Brain microvascular endothelial cell (primary cell): Measurements from ENCODE around the gene PHACTR1.

ENCODE experiments used
- DNase-seq: peaks from one replicate; pipeline ENCODE4 v3.0.0-alpha.2; 2020
- H3K27ac ChIP-seq: fragments of 250-450 bp; sonication (Bioruptor Pico); 2 replicates; pipeline ENCODE4 v1.5.1; 2020; ENCODE audit warnings: mild to moderate bottlenecking, moderate library complexity
- H3K27me3 ChIP-seq: fragments of 250-450 bp; sonication (Bioruptor Pico); replicated peaks from 2 replicates; pipeline ENCODE4 v1.5.1; 2020; ENCODE audit warnings: mild to moderate bottlenecking
- H3K36me3 ChIP-seq: fragments of 250-450 bp; sonication (Bioruptor Pico); replicated peaks from 2 replicates; pipeline ENCODE4 v1.5.1; 2020; ENCODE audit warnings: mild to moderate bottlenecking
- H3K4me3 ChIP-seq: 2 replicates; pipeline ENCODE4 v1.5.1; 2011; ENCODE audit warnings: low read depth, mild to moderate bottlenecking, control low read depth, low read length, moderate library complexity
- in situ Hi-C: cut with HindIII; loops from 2 replicates; pipeline ENCODE4 v1.10.0; 2017; ENCODE audit warnings: low sequenced_read_pairs, low pct_ligation_motif_present
- TF ChIP-seq, protein P1 (sequence below): IDR thresholded peaks from 2 replicates; pipeline ENCODE4 v1.5.1; 2011; ENCODE audit warnings: low read depth, mild to moderate bottlenecking, moderate library complexity, low read length, control low read depth, inconsistent platforms; ENCODE audit errors: missing control alignments

The PHACTR1 gene

DNA sequence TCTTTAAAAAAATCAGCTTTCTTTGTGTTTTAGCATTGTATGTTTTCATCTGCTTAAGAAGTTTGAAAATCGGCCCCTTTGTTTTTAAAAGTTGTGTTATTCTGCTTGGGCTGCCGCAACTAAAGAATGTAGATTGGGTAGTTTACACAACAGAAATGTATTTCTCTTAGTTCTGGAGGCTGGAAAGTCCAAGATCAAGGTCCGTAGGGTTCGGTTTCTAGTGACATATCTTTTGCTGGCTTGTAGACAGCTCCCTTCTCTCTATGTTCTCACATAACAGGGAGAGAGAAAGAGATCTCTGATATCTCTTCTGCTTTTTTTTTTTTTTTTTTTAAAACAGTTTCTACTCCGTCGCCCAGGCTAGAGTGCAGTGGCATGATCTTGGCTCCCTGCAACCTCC, 473.1 kb downstream of the PHACTR1 start:
- Histone ChIP-seq H3K4me3 (no peak overlapping the region), H3K27me3 (no peaks in the 10 kb centered on the region), H3K27ac (no peak overlapping the region), H3K36me3 (no peaks in the 10 kb centered on the region)
- TF ChIP-seq, protein P1, sequence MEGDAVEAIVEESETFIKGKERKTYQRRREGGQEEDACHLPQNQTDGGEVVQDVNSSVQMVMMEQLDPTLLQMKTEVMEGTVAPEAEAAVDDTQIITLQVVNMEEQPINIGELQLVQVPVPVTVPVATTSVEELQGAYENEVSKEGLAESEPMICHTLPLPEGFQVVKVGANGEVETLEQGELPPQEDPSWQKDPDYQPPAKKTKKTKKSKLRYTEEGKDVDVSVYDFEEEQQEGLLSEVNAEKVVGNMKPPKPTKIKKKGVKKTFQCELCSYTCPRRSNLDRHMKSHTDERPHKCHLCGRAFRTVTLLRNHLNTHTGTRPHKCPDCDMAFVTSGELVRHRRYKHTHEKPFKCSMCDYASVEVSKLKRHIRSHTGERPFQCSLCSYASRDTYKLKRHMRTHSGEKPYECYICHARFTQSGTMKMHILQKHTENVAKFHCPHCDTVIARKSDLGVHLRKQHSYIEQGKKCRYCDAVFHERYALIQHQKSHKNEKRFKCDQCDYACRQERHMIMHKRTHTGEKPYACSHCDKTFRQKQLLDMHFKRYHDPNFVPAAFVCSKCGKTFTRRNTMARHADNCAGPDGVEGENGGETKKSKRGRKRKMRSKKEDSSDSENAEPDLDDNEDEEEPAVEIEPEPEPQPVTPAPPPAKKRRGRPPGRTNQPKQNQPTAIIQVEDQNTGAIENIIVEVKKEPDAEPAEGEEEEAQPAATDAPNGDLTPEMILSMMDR, result no peak
- no peak for DNase-seq
- in situ Hi-C loops, result no loop called here

DNA sequence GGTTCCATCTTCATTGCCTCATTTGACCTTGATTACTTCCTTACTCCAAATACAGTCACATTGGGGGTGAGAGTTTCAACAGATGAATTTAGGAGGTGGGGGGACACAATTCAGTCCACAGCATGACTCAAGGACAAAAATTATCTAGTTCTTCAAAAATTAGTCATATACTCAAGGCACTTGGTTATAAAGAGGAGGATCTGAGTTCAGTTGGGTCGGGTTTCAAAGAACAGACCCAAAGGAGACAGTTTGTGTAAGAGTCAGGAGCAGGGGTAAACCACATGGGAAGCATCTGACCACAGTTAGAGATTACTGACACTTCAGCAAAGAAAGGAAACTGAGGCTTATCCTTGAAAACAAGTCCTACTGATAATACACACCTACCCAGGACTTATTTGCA, 473.8 kb downstream of the PHACTR1 start:
- TF ChIP-seq, protein P1, result no peak
- H3K4me3 ChIP-seq, result no peak overlapping the region
- in situ Hi-C loops, result no loop called here
- no peaks in the 10 kb centered on the region for H3K27me3 ChIP-seq
- no peaks in the 10 kb centered on the region for H3K36me3 ChIP-seq
- H3K27ac ChIP-seq, result no peak overlapping the region
- no peak for DNase-seq

DNA sequence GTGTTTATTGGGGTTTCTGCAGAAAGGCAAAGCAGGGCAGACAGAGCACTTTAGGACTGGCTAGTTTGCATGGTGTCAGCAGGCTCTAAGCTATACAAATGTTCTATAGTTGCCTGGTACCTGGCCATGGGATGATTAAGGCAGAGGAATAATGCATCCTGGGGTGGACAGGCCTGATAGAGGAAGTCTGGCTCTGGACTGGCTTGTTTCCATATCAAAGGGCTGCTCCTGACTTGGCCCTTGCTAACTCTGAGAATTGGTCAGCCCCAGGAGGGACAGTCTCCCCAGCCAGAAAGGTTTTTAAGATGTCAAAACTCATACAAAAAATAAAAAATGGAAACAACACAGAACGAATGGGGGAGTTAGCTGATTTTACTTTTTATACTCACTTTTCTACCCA, 474.9 kb downstream of the PHACTR1 start:
- no peak for DNase-seq
- in situ Hi-C loops, result no loop called here
- TF ChIP-seq, protein P1, result no peak
- no peak overlapping the region for H3K4me3 ChIP-seq
- H3K36me3 ChIP-seq, result no peaks in the 10 kb centered on the region
- H3K27ac ChIP-seq, result no peak overlapping the region
- no peaks in the 10 kb centered on the region for H3K27me3 ChIP-seq

DNA sequence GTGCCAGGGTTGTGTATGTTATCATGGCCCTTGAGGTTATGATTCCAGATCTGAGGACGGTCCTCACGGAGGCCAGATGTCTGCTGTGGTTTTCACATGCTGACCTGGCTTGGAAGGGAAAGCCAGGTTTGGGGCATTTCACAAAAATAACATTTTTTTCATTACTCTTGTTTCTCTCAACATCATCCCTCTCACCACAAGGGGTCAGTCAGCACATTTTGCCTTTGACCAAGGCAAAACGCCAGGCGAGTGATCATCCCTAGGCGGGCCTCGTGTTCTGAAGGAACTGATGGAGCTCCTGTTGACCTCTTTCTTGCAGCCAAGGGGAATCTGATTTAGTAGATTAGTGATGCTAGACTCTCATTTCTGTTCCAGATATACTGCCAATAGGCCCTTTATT, 478.3 kb downstream of the PHACTR1 start:
- Histone ChIP-seq H3K4me3 (no peak overlapping the region), H3K27ac (no peak overlapping the region), H3K27me3 (no peaks in the 10 kb centered on the region), H3K36me3 (no peaks in the 10 kb centered on the region)
- in situ Hi-C loops, result no loop called here
- TF ChIP-seq, protein P1, result peak; percentile 79
- DNase-seq, result peak; percentile 58

DNA sequence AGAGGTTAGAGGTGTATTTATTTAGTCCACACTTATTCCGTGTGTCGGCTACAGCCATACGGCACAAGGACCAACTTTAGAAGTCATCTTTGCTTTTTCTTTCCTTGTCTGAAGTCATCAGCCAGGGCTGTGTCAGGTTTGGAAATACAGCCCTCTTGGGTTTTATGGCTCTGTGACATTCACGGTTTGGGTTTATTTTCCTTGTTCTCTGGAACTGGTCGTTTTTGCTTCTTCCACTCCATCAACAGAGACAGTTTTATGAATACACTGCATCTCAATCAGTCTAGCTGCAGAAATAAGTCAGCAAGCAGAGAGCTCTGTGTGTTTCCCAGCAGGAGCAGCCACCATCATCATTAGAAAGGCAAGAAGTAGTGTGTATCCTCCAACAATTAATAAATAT, 479.2 kb downstream of the PHACTR1 start:
- TF ChIP-seq, protein P1, result no peak
- no peak for DNase-seq
- Histone ChIP-seq H3K27me3 (no peaks in the 10 kb centered on the region), H3K27ac (no peak overlapping the region), H3K4me3 (no peak overlapping the region), H3K36me3 (no peaks in the 10 kb centered on the region)
- in situ Hi-C loops, result no loop called here

DNA sequence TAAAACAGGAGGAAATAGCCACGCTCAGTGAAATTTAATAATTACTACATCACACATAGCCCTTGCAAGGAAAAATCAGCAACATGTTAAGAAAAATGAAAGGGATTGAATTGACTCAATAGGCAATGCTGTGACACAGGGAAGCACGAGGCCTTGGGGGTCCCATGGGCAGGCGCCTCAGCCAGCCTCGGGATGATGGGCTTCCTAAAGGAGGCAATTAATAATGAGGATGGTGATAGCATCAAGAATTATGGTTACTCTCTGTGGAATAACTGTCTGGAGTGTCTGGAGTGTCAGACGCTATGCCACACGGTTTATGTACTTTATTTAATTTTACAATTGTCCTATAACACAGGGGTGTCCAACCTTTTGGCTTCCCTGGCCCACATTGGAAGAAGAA, 481.6 kb downstream of the PHACTR1 start:
- in situ Hi-C loops, result no loop called here

More for the DNA sequence above, 481.6 kb downstream of the PHACTR1 start:
- no peak overlapping the region for H3K4me3 ChIP-seq
- H3K27me3 ChIP-seq, result no peaks in the 10 kb centered on the region
- TF ChIP-seq, protein P1, result no peak
- no peak overlapping the region for H3K27ac ChIP-seq
- no peaks in the 10 kb centered on the region for H3K36me3 ChIP-seq
- no peak for DNase-seq
